ENCODE results near the gene GSTM5. TPM values are rescaled to one million over a fixed set of nuclear protein-coding genes. Genes with fewer than 3 reads are reported as not detected.

GSTM5 gene
- total RNA-seq, 2 donors from 2014 or later: 1.8 TPM; not detected in 1

GRCh38 chr1:109716570-109717090 is 4.6 kb downstream of the GSTM5 start:
- 67 to 68% methylated on average over 3 of the region's 3 CpGs for WGBS, 2 donors
- intact Hi-C loops (cut with DNase I): loop anchor here (5.0 kb wide), 1 partner anchor 56 kb away; no protein-coding TSS in a partner anchor

GRCh38 chr1:109717729-109718128 is 5.7 kb downstream of the GSTM5 start:
- ATAC-seq (no peak), DNase-seq (no peak)
- no peaks in the 10 kb centered on the region for H3K36me3 ChIP-seq (replicated peaks in 1 of 2; ENCODE audit: insufficient read depth in 1 of 2, low read depth in 2 of 2)
- no peak overlapping the region for H3K4me3 ChIP-seq
- no peak for TF ChIP-seq CTCF (IDR thresholded peaks at IDR 0.05)
- TF ChIP-seq POLR2A (IDR thresholded peaks at IDR 0.05): no peak
- H3K27me3 ChIP-seq: no peaks in the 10 kb centered on the region
- intact Hi-C loops (cut with DNase I): loop anchor here (5.0 kb wide), 1 partner anchor 55 kb away; no protein-coding TSS in a partner anchor
- WGBS, 2 donors: 75 to 78% methylated on average over 5 of the region's 5 CpGs
- no peak overlapping the region for H3K27ac ChIP-seq
- no peaks in the 10 kb centered on the region for H3K4me1 ChIP-seq
- no peaks in the 10 kb centered on the region for H3K9me3 ChIP-seq

More at GRCh38 chr1:109716570-109717090, 4.6 kb downstream of the GSTM5 start:
- TF ChIP-seq CTCF (IDR thresholded peaks at IDR 0.05): no peak
- no peak for TF ChIP-seq POLR2A (IDR thresholded peaks at IDR 0.05)
- H3K4me3 ChIP-seq: no peak overlapping the region
- H3K27ac ChIP-seq: no peak overlapping the region
- no peaks in the 10 kb centered on the region for H3K36me3 ChIP-seq (replicated peaks in 1 of 2; ENCODE audit: insufficient read depth in 1 of 2, low read depth in 2 of 2)
- H3K4me1 ChIP-seq: no peaks in the 10 kb centered on the region
- no peak for ATAC-seq
- no peaks in the 10 kb centered on the region for H3K9me3 ChIP-seq
- H3K27me3 ChIP-seq: no peaks in the 10 kb centered on the region
- DNase-seq: no peak

- DNase-seq (peak in 2 of 4 donors; percentile 45 to 51), ATAC-seq (peak; percentile 80)
- no peaks in the 10 kb centered on the region for H3K36me3 ChIP-seq (replicated peaks in 1 of 2; ENCODE audit: insufficient read depth in 1 of 2, low read depth in 2 of 2)
- intact Hi-C loops (cut with DNase I): loop anchor here (5.0 kb wide), 1 partner anchor 54 kb away; no protein-coding TSS in a partner anchor
- TF ChIP-seq POLR2A (IDR thresholded peaks at IDR 0.05) (no peak), CTCF (IDR thresholded peaks at IDR 0.05) (peak in 5 of 7 experiments; percentile 26 to 67 (median 43))
- H3K27ac ChIP-seq: no peak overlapping the region
- peaks cover 1% of the 10 kb centered on the region for H3K4me1 ChIP-seq
- H3K27me3 ChIP-seq: no peaks in the 10 kb centered on the region
- 11 to 26% methylated on average over 2 of the region's 2 CpGs for WGBS, 2 donors
- no peak overlapping the region for H3K4me3 ChIP-seq
- H3K9me3 ChIP-seq: no peaks in the 10 kb centered on the region
Observed at GRCh38 chr1:109718495-109718894, 6.4 kb downstream of the GSTM5 start.

- H3K27me3 ChIP-seq: no peaks in the 10 kb centered on the region
- no peaks in the 10 kb centered on the region for H3K36me3 ChIP-seq (replicated peaks in 1 of 2; ENCODE audit: insufficient read depth in 1 of 2, low read depth in 2 of 2)
- no peak overlapping the region for H3K27ac ChIP-seq
- ATAC-seq: no peak
- no peaks in the 10 kb centered on the region for H3K9me3 ChIP-seq
- DNase-seq: no peak
- WGBS, 2 donors: 69 to 73% methylated on average over 5 of the region's 5 CpGs
- H3K4me1 ChIP-seq: peaks cover 10% of the 10 kb centered on the region
- H3K4me3 ChIP-seq: no peak overlapping the region
- TF ChIP-seq POLR2A (IDR thresholded peaks at IDR 0.05) (no peak), CTCF (IDR thresholded peaks at IDR 0.05) (no peak)
- intact Hi-C loops (cut with DNase I): loop anchor here (5.0 kb wide), 1 partner anchor 53 kb away; no protein-coding TSS in a partner anchor
Observed at GRCh38 chr1:109719337-109719837, 7.3 kb downstream of the GSTM5 start.

- DNase-seq: no peak
- Histone ChIP-seq H3K4me1 (peaks cover 25% of the 10 kb centered on the region), H3K9me3 (no peaks in the 10 kb centered on the region), H3K27ac (no peak overlapping the region), H3K36me3 (replicated peaks in 1 of 2; ENCODE audit: insufficient read depth in 1 of 2, low read depth in 2 of 2) (no peaks in the 10 kb centered on the region), H3K27me3 (no peaks in the 10 kb centered on the region), H3K4me3 (no peak overlapping the region)
- intact Hi-C loops (cut with DNase I): no loop called here
- TF ChIP-seq POLR2A (IDR thresholded peaks at IDR 0.05) (no peak), CTCF (IDR thresholded peaks at IDR 0.05) (no peak)
- ATAC-seq: no peak
- 75 to 80% methylated on average over 5 of the region's 5 CpGs for WGBS, 2 donors
Observed at GRCh38 chr1:109721042-109721441, 9.0 kb downstream of the GSTM5 start.

All from body of pancreas (tissue), 4 donors.